Measurements from ENCODE around the gene PPP4R3B.
"Not testable (repeated sequence)": the region's sequence is repeated elsewhere in the genome, so short reads cannot be mapped to it uniquely, and the experiment has no call there.

The PPP4R3B gene

GRCh38 chr2:55617175-55618024, at the start of gene PPP4R3B:
Gene PPP4R3B, minus strand, starts transcription at chr2:55617622. Its CDS starts 337 bp downstream, at chr2:55617285.
- peak; percentile 99 for DNase-seq

GRCh38 chr2:55653255-55653654, 35.8 kb upstream of the PPP4R3B start:
- no peak for DNase-seq

GRCh38 chr2:55649211-55649610, 31.8 kb upstream of the PPP4R3B start:
- DNase-seq = no peak

GRCh38 chr2:55636831-55637230, 19.4 kb upstream of the PPP4R3B start:
- DNase-seq = no peak

- DNase-seq = no peak
These were observed 11.5 kb upstream of the PPP4R3B start for GRCh38 chr2:55628931-55629330.

GRCh38 chr2:55627915-55628314, 10.5 kb upstream of the PPP4R3B start:
- DNase-seq = no peak

GRCh38 chr2:55621802-55622201, 4.4 kb upstream of the PPP4R3B start:
- no peak for DNase-seq

- DNase-seq = peak; percentile 48
These were observed 2.8 kb upstream of the PPP4R3B start for GRCh38 chr2:55620123-55620779.

- DNase-seq = peak; percentile 71
These were observed 1.0 kb upstream of the PPP4R3B start for GRCh38 chr2:55618275-55619055.

GRCh38 chr2:55618025-55618274, 528 bp upstream of the PPP4R3B start:
- no peak for DNase-seq

GRCh38 chr2:55616551-55617174, 759 bp downstream of the PPP4R3B start:
- peak; percentile 51 for DNase-seq

- no peak for DNase-seq
These were observed 5.4 kb downstream of the PPP4R3B start for GRCh38 chr2:55611997-55612396.

GRCh38 chr2:55610954-55611743, 6.3 kb downstream of the PPP4R3B start:
- DNase-seq = no peak

- no peak for DNase-seq
These were observed 7.4 kb downstream of the PPP4R3B start for GRCh38 chr2:55609938-55610578.

GRCh38 chr2:55609193-55609794, 8.1 kb downstream of the PPP4R3B start:
- DNase-seq = no peak

GRCh38 chr2:55607717-55608116, 9.7 kb downstream of the PPP4R3B start:
- no peak for DNase-seq

- no peak for DNase-seq
These were observed 13.3 kb downstream of the PPP4R3B start for GRCh38 chr2:55604027-55604565.

GRCh38 chr2:55601849-55602248, 15.6 kb downstream of the PPP4R3B start:
- no peak for DNase-seq

GRCh38 chr2:55598056-55598795, 19.2 kb downstream of the PPP4R3B start:
- no peak for DNase-seq

- not testable (repeated sequence) for DNase-seq
These were observed 20.6 kb downstream of the PPP4R3B start for GRCh38 chr2:55596795-55597194.

Data from activated CD4-positive, alpha-beta T cell treated with anti-CD3 and anti-CD28 coated beads, Interleukin-2, Interleukin-6, amounts not matched to agents 100 ng/mL and 50 ng/mL, durations not matched to agents 16 hours and 8 hours (primary cell).